Liver (tissue), 3 donors: Measurements from ENCODE around the gene CDC5L.

ENCODE experiments used
- FOXA1 ChIP-seq: IDR thresholded peaks from 2 replicates; pipeline ENCODE4 v1.6.1; 2016; ENCODE audit warnings: antibody characterized with exemption
- RAD21 ChIP-seq, 2 donors: IDR thresholded peaks; 2 replicates each; pipeline ENCODE4 v1.6.1; 2016; ENCODE audit warnings: antibody characterized with exemption in 2 of 2, mild to moderate bottlenecking in 2 of 2
- SP1 ChIP-seq: IDR thresholded peaks from 2 replicates; pipeline ENCODE4 v1.6.1; 2018; ENCODE audit warnings: antibody characterized with exemption, mild to moderate bottlenecking
- TF ChIP-seq, protein P1 (sequence below): fragments of 150-350 bp; IDR thresholded peaks from 2 replicates; pipeline ENCODE4 v1.5.1; 2017; ENCODE audit warnings: improper control_type of control experiment, low read depth, low read length; ENCODE audit not compliant: missing input control
- TF ChIP-seq, protein P2 (sequence below): IDR thresholded peaks from 2 replicates; pipeline ENCODE4 v1.6.1; 2016; ENCODE audit warnings: antibody characterized with exemption, mild to moderate bottlenecking
- donor health status: healthy.
- donor health status: healthy.

DNA sequence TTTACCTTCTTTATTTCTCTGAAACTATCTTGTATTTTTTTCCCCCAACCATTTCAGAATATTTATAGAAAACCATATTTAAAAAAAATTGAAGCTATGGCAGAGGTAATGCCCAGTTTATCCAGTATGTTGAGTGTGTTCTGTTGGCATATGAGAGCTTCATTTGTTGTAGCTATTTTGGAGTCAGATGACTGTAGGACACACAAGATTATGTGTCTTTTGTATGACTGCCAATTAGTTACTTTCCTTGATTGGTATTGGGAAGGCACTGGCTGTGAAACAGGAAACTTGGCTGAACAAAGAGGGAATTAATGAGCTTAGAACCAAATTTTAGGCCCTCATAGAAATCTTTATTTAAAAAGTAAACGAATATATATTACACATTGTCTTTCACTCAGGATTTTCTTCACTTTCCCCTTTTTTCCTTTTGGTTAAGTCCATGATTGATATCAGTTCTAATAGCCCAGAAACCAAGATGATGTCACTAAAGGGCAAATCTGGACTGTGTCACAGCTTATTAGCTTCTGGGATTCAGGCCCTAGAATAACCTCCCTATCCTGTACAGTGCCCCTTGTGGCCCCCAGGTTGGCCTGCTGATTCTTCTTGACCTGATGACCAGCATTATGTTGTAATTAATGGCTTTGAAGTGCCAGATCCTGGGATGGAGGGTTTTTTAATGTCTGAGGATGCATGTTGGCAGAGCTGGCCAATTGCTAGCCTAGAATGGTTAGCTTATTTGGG is 10.1 kb downstream of the CDC5L start:
- TF ChIP-seq, protein P1, sequence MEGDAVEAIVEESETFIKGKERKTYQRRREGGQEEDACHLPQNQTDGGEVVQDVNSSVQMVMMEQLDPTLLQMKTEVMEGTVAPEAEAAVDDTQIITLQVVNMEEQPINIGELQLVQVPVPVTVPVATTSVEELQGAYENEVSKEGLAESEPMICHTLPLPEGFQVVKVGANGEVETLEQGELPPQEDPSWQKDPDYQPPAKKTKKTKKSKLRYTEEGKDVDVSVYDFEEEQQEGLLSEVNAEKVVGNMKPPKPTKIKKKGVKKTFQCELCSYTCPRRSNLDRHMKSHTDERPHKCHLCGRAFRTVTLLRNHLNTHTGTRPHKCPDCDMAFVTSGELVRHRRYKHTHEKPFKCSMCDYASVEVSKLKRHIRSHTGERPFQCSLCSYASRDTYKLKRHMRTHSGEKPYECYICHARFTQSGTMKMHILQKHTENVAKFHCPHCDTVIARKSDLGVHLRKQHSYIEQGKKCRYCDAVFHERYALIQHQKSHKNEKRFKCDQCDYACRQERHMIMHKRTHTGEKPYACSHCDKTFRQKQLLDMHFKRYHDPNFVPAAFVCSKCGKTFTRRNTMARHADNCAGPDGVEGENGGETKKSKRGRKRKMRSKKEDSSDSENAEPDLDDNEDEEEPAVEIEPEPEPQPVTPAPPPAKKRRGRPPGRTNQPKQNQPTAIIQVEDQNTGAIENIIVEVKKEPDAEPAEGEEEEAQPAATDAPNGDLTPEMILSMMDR, result no peak
- TF ChIP-seq, protein P2, sequence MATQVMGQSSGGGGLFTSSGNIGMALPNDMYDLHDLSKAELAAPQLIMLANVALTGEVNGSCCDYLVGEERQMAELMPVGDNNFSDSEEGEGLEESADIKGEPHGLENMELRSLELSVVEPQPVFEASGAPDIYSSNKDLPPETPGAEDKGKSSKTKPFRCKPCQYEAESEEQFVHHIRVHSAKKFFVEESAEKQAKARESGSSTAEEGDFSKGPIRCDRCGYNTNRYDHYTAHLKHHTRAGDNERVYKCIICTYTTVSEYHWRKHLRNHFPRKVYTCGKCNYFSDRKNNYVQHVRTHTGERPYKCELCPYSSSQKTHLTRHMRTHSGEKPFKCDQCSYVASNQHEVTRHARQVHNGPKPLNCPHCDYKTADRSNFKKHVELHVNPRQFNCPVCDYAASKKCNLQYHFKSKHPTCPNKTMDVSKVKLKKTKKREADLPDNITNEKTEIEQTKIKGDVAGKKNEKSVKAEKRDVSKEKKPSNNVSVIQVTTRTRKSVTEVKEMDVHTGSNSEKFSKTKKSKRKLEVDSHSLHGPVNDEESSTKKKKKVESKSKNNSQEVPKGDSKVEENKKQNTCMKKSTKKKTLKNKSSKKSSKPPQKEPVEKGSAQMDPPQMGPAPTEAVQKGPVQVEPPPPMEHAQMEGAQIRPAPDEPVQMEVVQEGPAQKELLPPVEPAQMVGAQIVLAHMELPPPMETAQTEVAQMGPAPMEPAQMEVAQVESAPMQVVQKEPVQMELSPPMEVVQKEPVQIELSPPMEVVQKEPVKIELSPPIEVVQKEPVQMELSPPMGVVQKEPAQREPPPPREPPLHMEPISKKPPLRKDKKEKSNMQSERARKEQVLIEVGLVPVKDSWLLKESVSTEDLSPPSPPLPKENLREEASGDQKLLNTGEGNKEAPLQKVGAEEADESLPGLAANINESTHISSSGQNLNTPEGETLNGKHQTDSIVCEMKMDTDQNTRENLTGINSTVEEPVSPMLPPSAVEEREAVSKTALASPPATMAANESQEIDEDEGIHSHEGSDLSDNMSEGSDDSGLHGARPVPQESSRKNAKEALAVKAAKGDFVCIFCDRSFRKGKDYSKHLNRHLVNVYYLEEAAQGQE, result no peak
- TF ChIP-seq SP1, result no peak
- TF ChIP-seq RAD21 (IDR thresholded peaks at IDR 0.05), result no peak
- no peak for TF ChIP-seq FOXA1
